ENCODE results near the gene CASP3. TPM values are rescaled to one million over a fixed set of nuclear protein-coding genes. Genes with fewer than 3 reads are reported as not detected.
A peak's percentile ranks its signal among the peaks of the same experiment; 100 is the strongest.

CASP3 gene
- total and polyA plus RNA-seq, 2 donors (not counting 1 experiment from before 2014, with no cell fraction given) = 26.4 to 41.1 TPM

GRCh38 chr4:184599492-184600135 is 49.6 kb downstream of the CASP3 start:
- H3K4me1 ChIP-seq (ENCODE audit: control insufficient read depth, extremely low read depth, insufficient read depth, low read length) = no peaks in the 10 kb centered on the region
- TF ChIP-seq CTCF (conservative IDR thresholded peaks at IDR 0.05 in 1 of 2, IDR thresholded peaks at IDR 0.05 in 1 of 2; ENCODE audit: low read depth in 1 of 2, low read length in 2 of 2) (no peak), EZH2 (IDR thresholded peaks at IDR 0.05; ENCODE audit: low read length, missing control alignments) (no peak)
- H2AFZ ChIP-seq (ENCODE audit: low read length) = no peak overlapping the region
- no peaks in the 10 kb centered on the region for H3K79me2 ChIP-seq (ENCODE audit: control insufficient read depth, insufficient read depth, low read length)
- no peak overlapping the region for H3K9ac ChIP-seq (ENCODE audit: insufficient read depth, low read length)
- DNase-seq (ENCODE audit: low read depth in 2 of 2) = peak; percentile 76 to 80
- H3K4me3 ChIP-seq (replicated peaks in 1 of 4; ENCODE audit: control extremely low read depth in 1 of 4, insufficient read depth in 1 of 4, low read depth in 3 of 4, low read length in 4 of 4) = no peak overlapping the region
- H3K9me3 ChIP-seq (ENCODE audit: control insufficient read depth, insufficient read depth, low read depth, low read length) = no peaks in the 10 kb centered on the region
- H3K27ac ChIP-seq (ENCODE audit: insufficient read depth, low read length) = no peak overlapping the region
- no peak overlapping the region for H3K4me2 ChIP-seq (ENCODE audit: extremely low read depth, insufficient read depth, low read length)
- H3K27me3 ChIP-seq (ENCODE audit: control insufficient read depth, insufficient read depth, low read length) = no peaks in the 10 kb centered on the region
- H4K20me1 ChIP-seq (ENCODE audit: control insufficient read depth, extremely low read depth, insufficient read depth, low read length) = no peaks in the 10 kb centered on the region
- no peaks in the 10 kb centered on the region for H3K36me3 ChIP-seq (ENCODE audit: control insufficient read depth, insufficient read depth, low read length)

GRCh38 chr4:184598753-184599491 is 50.3 kb downstream of the CASP3 start:
- H3K4me1 ChIP-seq (ENCODE audit: control insufficient read depth, extremely low read depth, insufficient read depth, low read length) = no peaks in the 10 kb centered on the region
- H3K9me3 ChIP-seq (ENCODE audit: control insufficient read depth, insufficient read depth, low read depth, low read length) = no peaks in the 10 kb centered on the region
- no peak overlapping the region for H2AFZ ChIP-seq (ENCODE audit: low read length)
- H3K36me3 ChIP-seq (ENCODE audit: control insufficient read depth, insufficient read depth, low read length) = no peaks in the 10 kb centered on the region
- no peaks in the 10 kb centered on the region for H4K20me1 ChIP-seq (ENCODE audit: control insufficient read depth, extremely low read depth, insufficient read depth, low read length)
- H3K27me3 ChIP-seq (ENCODE audit: control insufficient read depth, insufficient read depth, low read length) = no peaks in the 10 kb centered on the region
- no peak overlapping the region for H3K4me2 ChIP-seq (ENCODE audit: extremely low read depth, insufficient read depth, low read length)
- H3K79me2 ChIP-seq (ENCODE audit: control insufficient read depth, insufficient read depth, low read length) = no peaks in the 10 kb centered on the region
- H3K4me3 ChIP-seq (replicated peaks in 1 of 4; ENCODE audit: control extremely low read depth in 1 of 4, insufficient read depth in 1 of 4, low read depth in 3 of 4, low read length in 4 of 4) = no peak overlapping the region
- no peak for DNase-seq (ENCODE audit: low read depth in 2 of 2)
- TF ChIP-seq CTCF (conservative IDR thresholded peaks at IDR 0.05 in 1 of 2, IDR thresholded peaks at IDR 0.05 in 1 of 2; ENCODE audit: low read depth in 1 of 2, low read length in 2 of 2) (no peak), EZH2 (IDR thresholded peaks at IDR 0.05; ENCODE audit: low read length, missing control alignments) (no peak)
- no peak overlapping the region for H3K27ac ChIP-seq (ENCODE audit: insufficient read depth, low read length)
- H3K9ac ChIP-seq (ENCODE audit: insufficient read depth, low read length) = no peak overlapping the region

- H3K4me1 ChIP-seq (ENCODE audit: control insufficient read depth, extremely low read depth, insufficient read depth, low read length) = no peaks in the 10 kb centered on the region
- no peaks in the 10 kb centered on the region for H3K9me3 ChIP-seq (ENCODE audit: control insufficient read depth, insufficient read depth, low read depth, low read length)
- no peaks in the 10 kb centered on the region for H4K20me1 ChIP-seq (ENCODE audit: control insufficient read depth, extremely low read depth, insufficient read depth, low read length)
- H3K4me3 ChIP-seq (replicated peaks in 1 of 4; ENCODE audit: control extremely low read depth in 1 of 4, insufficient read depth in 1 of 4, low read depth in 3 of 4, low read length in 4 of 4) = no peak overlapping the region
- H3K27ac ChIP-seq (ENCODE audit: insufficient read depth, low read length) = no peak overlapping the region
- H3K4me2 ChIP-seq (ENCODE audit: extremely low read depth, insufficient read depth, low read length) = no peak overlapping the region
- H2AFZ ChIP-seq (ENCODE audit: low read length) = no peak overlapping the region
- no peak overlapping the region for H3K9ac ChIP-seq (ENCODE audit: insufficient read depth, low read length)
- TF ChIP-seq CTCF (conservative IDR thresholded peaks at IDR 0.05 in 1 of 2, IDR thresholded peaks at IDR 0.05 in 1 of 2; ENCODE audit: low read depth in 1 of 2, low read length in 2 of 2) = no peak
- no peak for TF ChIP-seq EZH2 (IDR thresholded peaks at IDR 0.05; ENCODE audit: low read length, missing control alignments)
- DNase-seq (ENCODE audit: low read depth in 2 of 2) = no peak
- H3K36me3 ChIP-seq (ENCODE audit: control insufficient read depth, insufficient read depth, low read length) = no peaks in the 10 kb centered on the region
- H3K79me2 ChIP-seq (ENCODE audit: control insufficient read depth, insufficient read depth, low read length) = no peaks in the 10 kb centered on the region
- H3K27me3 ChIP-seq (ENCODE audit: control insufficient read depth, insufficient read depth, low read length) = no peaks in the 10 kb centered on the region
Measured at GRCh38 chr4:184596617-184597185, 52.5 kb downstream of the CASP3 start.
